ENCODE data around the gene BCL2. TPM values are rescaled to one million over a fixed set of nuclear protein-coding genes. Genes with fewer than 3 reads are reported as not detected.

Gene BCL2
- total RNA-seq, 1 donor from 2014 or later, result 16.5 TPM

- Mint-ChIP-seq H3K27me3 (no peaks in the 10 kb centered on the region), H3K27ac (no peak overlapping the region), H3K9me3 (peaks cover 5% of the 10 kb centered on the region), H3K36me3 (no peaks in the 10 kb centered on the region), H3K4me3 (no peak overlapping the region), H3K4me1 (ENCODE audit: unreplicated experiment) (no peaks in the 10 kb centered on the region)
- TF ChIP-seq, protein P1, sequence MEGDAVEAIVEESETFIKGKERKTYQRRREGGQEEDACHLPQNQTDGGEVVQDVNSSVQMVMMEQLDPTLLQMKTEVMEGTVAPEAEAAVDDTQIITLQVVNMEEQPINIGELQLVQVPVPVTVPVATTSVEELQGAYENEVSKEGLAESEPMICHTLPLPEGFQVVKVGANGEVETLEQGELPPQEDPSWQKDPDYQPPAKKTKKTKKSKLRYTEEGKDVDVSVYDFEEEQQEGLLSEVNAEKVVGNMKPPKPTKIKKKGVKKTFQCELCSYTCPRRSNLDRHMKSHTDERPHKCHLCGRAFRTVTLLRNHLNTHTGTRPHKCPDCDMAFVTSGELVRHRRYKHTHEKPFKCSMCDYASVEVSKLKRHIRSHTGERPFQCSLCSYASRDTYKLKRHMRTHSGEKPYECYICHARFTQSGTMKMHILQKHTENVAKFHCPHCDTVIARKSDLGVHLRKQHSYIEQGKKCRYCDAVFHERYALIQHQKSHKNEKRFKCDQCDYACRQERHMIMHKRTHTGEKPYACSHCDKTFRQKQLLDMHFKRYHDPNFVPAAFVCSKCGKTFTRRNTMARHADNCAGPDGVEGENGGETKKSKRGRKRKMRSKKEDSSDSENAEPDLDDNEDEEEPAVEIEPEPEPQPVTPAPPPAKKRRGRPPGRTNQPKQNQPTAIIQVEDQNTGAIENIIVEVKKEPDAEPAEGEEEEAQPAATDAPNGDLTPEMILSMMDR (conservative IDR thresholded peaks at IDR 0.05), result no peak
- DNase-seq (ENCODE audit: extremely low spot score, unreplicated experiment), result no peak
These were observed 105.5 kb downstream of the BCL2 start for GRCh38 chr18:63213936-63214671.

GRCh38 chr18:63213331-63213900 is 106.2 kb downstream of the BCL2 start:
- Mint-ChIP-seq H3K9me3 (no peaks in the 10 kb centered on the region), H3K4me1 (ENCODE audit: unreplicated experiment) (no peaks in the 10 kb centered on the region), H3K36me3 (no peaks in the 10 kb centered on the region), H3K27me3 (no peaks in the 10 kb centered on the region), H3K27ac (no peak overlapping the region), H3K4me3 (no peak overlapping the region)
- TF ChIP-seq, protein P1 (conservative IDR thresholded peaks at IDR 0.05), result no peak
- no peak for DNase-seq (ENCODE audit: extremely low spot score, unreplicated experiment)

DNA sequence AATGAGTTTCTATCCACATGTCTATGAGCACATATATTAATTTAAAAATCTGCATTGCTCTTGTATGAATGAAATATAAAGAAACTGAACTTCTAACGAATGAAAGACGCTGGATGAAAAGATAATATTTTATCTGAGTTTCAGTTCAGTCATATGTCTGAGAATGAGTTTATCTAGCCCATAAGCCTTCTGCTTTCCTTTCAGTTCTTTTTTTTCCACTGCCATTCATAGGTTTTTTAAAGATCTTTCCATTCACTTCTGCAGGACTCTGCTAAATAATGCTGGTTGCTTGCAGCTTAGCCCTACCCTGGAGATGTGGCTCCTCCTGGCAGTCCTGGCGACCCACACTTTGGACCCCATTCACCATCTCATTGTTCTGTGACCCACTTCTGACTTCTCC is 109.0 kb downstream of the BCL2 start:
- Mint-ChIP-seq H3K9me3 (no peaks in the 10 kb centered on the region), H3K36me3 (no peaks in the 10 kb centered on the region), H3K4me1 (ENCODE audit: unreplicated experiment) (no peaks in the 10 kb centered on the region), H3K27me3 (no peaks in the 10 kb centered on the region), H3K4me3 (no peak overlapping the region), H3K27ac (no peak overlapping the region)
- TF ChIP-seq, protein P1 (conservative IDR thresholded peaks at IDR 0.05), result no peak
- DNase-seq (ENCODE audit: extremely low spot score, unreplicated experiment), result no peak

- Mint-ChIP-seq H3K36me3 (no peaks in the 10 kb centered on the region), H3K27ac (no peak overlapping the region), H3K27me3 (no peaks in the 10 kb centered on the region), H3K9me3 (no peaks in the 10 kb centered on the region), H3K4me1 (ENCODE audit: unreplicated experiment) (no peaks in the 10 kb centered on the region), H3K4me3 (no peak overlapping the region)
- TF ChIP-seq, protein P1 (conservative IDR thresholded peaks at IDR 0.05), result no peak
- no peak for DNase-seq (ENCODE audit: extremely low spot score, unreplicated experiment)
These were observed 110.9 kb downstream of the BCL2 start for GRCh38 chr18:63208676-63209075.

DNA sequence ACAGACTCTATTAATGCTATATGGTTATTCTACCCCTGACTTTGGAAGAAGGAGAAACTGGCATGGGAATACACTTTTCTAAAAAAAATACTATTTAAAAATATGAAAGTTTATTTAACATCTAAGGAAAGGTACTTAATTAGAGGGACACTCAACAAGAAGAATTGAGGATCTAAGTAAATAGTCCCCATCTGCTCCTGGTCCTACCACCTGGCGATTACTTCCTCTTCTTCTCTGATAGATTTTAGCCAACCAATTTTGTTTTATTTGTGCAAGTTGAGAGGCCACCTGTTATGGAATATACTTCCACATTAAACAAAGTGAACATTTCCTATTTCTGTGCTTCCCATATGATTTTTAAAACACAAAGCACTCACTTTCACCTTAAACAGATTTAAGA is 111.7 kb downstream of the BCL2 start:
- Mint-ChIP-seq H3K27me3 (no peaks in the 10 kb centered on the region), H3K9me3 (no peaks in the 10 kb centered on the region), H3K36me3 (no peaks in the 10 kb centered on the region), H3K4me1 (ENCODE audit: unreplicated experiment) (no peaks in the 10 kb centered on the region), H3K4me3 (no peak overlapping the region), H3K27ac (no peak overlapping the region)
- TF ChIP-seq, protein P1 (conservative IDR thresholded peaks at IDR 0.05), result no peak
- no peak for DNase-seq (ENCODE audit: extremely low spot score, unreplicated experiment)
